ENCODE results near the gene PIBF1.

The PIBF1 gene

DNA sequence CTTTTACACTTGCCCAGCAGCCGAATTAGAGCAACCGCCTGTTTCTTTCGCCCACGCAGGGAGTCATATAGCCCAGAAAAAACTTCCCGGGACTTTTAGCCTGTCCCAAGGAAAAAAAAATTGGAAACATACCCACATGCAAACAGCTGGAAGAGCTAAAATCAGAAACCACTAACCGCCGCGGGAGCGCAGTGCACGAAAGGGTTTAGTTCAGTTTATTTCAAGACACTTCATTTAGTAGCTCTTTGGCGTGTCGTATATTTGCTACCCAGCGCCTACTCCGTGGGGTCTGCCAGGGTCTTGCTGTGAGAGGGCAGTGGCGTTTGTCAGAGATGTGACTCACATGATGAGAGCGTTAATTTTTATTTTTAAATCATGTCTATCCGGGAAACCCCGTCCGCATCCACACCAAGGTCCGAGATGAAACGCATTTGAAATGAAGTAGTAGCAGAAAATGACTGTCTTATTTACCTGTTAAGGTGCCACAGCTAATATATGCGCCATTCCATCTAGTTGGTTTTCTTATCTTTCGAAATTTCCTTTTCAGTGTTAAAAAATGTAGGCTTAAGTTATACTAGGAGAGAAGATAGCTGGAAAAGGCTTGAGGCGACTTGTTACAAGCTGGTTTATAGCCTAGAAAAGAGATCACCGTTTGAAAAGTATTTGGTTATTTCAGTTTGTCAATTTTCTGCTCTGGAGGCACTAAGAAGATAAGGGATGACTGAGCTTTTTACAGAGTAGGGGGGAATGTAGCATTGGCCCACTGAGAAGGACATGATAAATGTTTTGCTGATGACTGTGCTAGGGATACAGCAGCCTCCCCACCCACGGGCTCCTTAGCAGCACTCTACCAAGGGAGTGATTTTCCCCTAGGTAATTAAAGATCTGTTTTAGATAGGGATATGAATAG, 278.6 kb downstream of the PIBF1 start:
- DNase-seq (ENCODE audit: low spot score) = no peak

DNA sequence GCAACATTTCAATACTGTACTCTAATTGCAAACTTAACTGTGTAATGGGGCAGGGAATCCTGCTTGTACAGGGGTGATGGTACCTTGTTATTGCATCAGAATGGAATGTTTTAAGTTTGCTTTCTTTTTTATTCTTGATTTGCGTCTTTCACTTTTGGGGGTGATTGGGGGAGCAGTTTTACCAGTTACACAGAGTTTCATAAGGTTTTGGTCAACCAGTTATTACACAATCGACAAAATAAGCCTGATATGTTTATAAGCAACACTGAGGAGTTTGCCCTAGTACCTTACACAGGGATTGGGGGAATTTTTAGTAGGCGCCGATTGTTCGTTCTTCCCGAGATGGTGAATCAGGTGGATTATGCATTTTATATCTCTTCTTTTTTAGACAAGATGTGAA, 279.5 kb downstream of the PIBF1 start:
- DNase-seq (ENCODE audit: low spot score) = no peak

DNA sequence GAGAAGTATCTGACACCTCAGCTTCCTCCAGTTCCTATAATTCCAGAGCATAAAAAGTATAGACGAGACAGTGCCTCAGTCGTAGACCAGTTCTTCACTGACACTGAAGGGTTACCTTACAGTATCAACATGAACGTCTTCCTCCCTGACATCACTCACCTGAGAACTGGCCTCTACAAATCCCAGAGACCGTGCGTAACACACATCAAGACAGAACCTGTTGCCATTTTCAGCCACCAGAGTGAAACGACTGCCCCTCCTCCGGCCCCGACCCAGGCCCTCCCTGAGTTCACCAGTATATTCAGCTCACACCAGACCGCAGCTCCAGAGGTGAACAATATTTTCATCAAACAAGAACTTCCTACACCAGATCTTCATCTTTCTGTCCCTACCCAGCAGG, 279.9 kb downstream of the PIBF1 start:
- no peak for DNase-seq (ENCODE audit: low spot score)

DNA sequence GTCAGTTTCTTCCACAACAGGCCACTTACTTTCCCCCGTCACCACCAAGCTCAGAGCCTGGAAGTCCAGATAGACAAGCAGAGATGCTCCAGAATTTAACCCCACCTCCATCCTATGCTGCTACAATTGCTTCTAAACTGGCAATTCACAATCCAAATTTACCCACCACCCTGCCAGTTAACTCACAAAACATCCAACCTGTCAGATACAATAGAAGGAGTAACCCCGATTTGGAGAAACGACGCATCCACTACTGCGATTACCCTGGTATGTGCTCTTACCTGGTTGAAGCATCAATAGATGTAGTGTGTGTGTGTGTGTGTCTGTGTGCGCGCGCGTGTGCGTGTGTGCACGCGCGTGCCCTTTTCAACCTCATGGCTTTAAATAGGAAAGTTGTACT, 280.5 kb downstream of the PIBF1 start:
- DNase-seq (ENCODE audit: low spot score) = no peak

DNA sequence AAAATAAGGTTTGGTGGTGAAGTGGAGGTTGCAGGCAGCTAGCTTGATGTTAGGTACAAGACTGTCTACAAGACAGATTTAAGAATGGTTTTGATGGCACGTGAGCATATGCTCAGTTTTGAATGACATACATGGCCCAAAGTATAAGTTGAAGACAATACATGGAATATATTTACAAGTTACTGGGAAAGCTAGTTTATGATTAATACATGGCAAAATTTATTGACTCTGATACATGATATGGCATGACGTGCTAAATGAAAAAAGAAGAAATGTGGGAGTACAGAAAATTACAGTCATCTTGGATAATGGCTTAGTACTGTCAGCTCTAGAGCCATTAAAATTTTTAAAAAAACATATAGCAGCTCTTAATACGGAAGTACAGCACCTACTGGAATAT, 281.2 kb downstream of the PIBF1 start:
- no peak for DNase-seq (ENCODE audit: low spot score)

DNA sequence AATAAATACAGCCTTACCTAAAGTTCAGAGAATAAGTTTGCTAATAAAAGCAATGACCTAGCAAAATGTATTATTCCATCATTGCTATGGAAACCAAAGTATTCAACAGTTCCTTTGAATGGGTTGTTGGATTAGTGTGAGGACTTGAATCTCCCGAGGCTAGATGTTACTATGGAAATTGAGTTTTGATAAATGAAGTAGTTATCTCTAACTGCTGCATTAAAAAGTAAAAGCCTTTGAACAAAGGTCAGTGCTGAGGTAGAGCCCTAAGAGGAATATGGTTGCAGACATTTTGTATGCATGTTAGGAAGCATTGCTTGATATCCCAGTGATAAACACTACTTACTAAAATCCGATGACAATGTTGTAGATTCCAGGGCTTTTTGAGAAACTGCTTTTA, 283.1 kb downstream of the PIBF1 start:
- DNase-seq (ENCODE audit: low spot score) = no peak

DNA sequence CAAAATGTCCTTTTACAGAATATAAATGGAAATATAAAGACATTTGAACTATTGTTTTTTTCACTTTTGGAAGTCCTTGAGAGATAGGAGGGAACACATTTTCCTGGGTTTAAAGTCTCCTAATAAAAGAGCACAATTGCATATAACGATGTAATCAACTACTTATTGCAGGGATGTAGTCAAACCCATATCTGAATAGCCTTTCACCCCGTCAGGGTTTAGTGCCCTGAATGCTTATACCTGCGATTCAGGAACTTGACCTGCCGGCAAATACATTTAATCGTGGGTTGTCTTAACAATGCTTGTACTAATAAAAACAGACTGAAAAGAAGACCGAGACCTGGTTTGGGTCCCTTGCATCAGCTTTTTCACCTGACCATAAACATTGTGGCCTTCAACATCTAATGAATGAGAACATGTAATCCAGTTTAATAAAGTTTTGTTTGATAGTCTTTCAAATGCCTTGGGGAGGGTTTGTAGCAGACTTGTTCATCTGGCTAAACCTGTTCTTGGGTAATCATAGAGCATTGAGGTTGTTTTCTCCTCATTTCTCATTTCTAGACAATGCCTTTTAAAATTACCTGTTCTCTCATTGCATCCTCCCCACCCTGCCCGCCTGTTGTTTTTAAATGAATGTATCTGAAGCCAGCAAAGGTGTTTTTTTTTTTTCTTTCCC, 283.9 kb downstream of the PIBF1 start:
- no peak for DNase-seq (ENCODE audit: low spot score)

All from NAMALWA (cell line).